ENCODE data around the gene HDAC9.

- TF ChIP-seq EZH2 (IDR thresholded peaks at IDR 0.05) (no peak), CTCF (IDR thresholded peaks at IDR 0.05) (no peak), EZH2phosphoT487 (IDR thresholded peaks at IDR 0.05) (no peak)
These were observed 506.3 kb downstream of the HDAC9 start for GRCh38 chr7:19001854-19002253.
